Tibial artery (tissue), 4 donors: ENCODE data around the gene ARHGEF25.
"Not testable (repeated sequence)": the region's sequence is repeated elsewhere in the genome, so short reads cannot be mapped to it uniquely, and the experiment has no call there.

Experiments used
- DNase-seq, 2 donors: peaks; one replicate each; pipeline ENCODE4 v3.0.0-alpha.2; 2019
- H3K27ac ChIP-seq, 2 donors: fragments of 200-600 bp; sonication (generic) in 1 of 2; 1 replicate in 1 of 2; 2 replicates in 1 of 2; pipeline ENCODE4 v1.5.1; 2018 to 2019; ENCODE audit warnings: mild to moderate bottlenecking in 1 of 2
- H3K27me3 ChIP-seq, 2 donors: fragments of 200-600 bp; sonication (generic) in 1 of 2; one replicate each; pipeline versions ENCODE4 v1.5.1 to v1.6.0; 2016 to 2019
- H3K36me3 ChIP-seq, 3 donors: fragments of 200-600 bp; sonication (generic) in 2 of 3; one replicate each; pipeline ENCODE4 v1.5.1; 2016 to 2019; ENCODE audit warnings: mild to moderate bottlenecking in 2 of 3
- H3K4me1 ChIP-seq, 4 donors: fragments of 200-600 bp; sonication (generic) in 2 of 4; 1 replicate in 3 of 4; 2 replicates in 1 of 4; pipeline ENCODE4 v1.5.1; 2016 to 2019
- H3K4me3 ChIP-seq, 2 donors: fragments of 200-600 bp; sonication (generic) in 1 of 2; 1 replicate in 1 of 2; 2 replicates in 1 of 2; pipeline ENCODE4 v1.5.1; 2018 to 2019; ENCODE audit warnings: mild to moderate bottlenecking in 2 of 2
- H3K9me3 ChIP-seq, 3 donors: fragments of 200-600 bp; sonication (generic) in 1 of 3; one replicate each; pipeline ENCODE4 v1.5.1; 2016 to 2019
- CTCF ChIP-seq, 2 experiments: fragments of 200-600 bp in 1 of 2; fragments of 450-650 bp in 1 of 2; IDR thresholded peaks; one replicate each; pipeline ENCODE4 v1.5.1; 2017 to 2019; ENCODE audit warnings: antibody characterized with exemption in 2 of 2, mild to moderate bottlenecking in 1 of 2, moderate library complexity in 1 of 2
- intact Hi-C: fragments of 100-400 bp; cut with DNase I; formaldehyde crosslinking; loops from one replicate; pipeline ENCODE4 v1.15.0; 2023; ENCODE audit warnings: low total_unique reads

ARHGEF25 gene

GRCh38 chr12:57614178-57614947 lies 3.1 kb downstream of the ARHGEF25 start:
- no peaks in the 10 kb centered on the region for H3K27me3 ChIP-seq
- H3K4me1 ChIP-seq, result peaks cover 0 to 52% (median 44%) of the 10 kb centered on the region in 4 donors
- H3K4me3 ChIP-seq, result no peak overlapping the region
- H3K9me3 ChIP-seq, result no peaks in the 10 kb centered on the region
- intact Hi-C loops, result loop anchor here (10.0 kb wide), 1 partner anchor 90 kb away; the partner anchor contains the start of genes DDIT3 and MBD6
- TF ChIP-seq CTCF (IDR thresholded peaks at IDR 0.05), result no peak
- peak overlapping the region; percentile 97 to 99 for H3K27ac ChIP-seq
- H3K36me3 ChIP-seq, result peaks cover 26 to 59% (median 36%) of the 10 kb centered on the region in 3 donors
- DNase-seq, result peak in 1 of 2 donors; percentile 72

- Histone ChIP-seq H3K27ac (peak overlapping the region; percentile 97 to 99), H3K4me3 (no peak overlapping the region), H3K36me3 (peaks cover 26 to 59% (median 36%) of the 10 kb centered on the region in 3 donors), H3K27me3 (no peaks in the 10 kb centered on the region), H3K4me1 (peaks cover 0 to 45% (median 37%) of the 10 kb centered on the region in 4 donors), H3K9me3 (no peaks in the 10 kb centered on the region)
- no peak for TF ChIP-seq CTCF (IDR thresholded peaks at IDR 0.05)
- peak in 1 of 2 donors; percentile 40 for DNase-seq
- intact Hi-C loops, result loop anchor here (10.0 kb wide), 1 partner anchor 90 kb away; the partner anchor contains the start of genes DDIT3 and MBD6
Observed at GRCh38 chr12:57614948-57615500, 3.8 kb downstream of the ARHGEF25 start.

GRCh38 chr12:57615637-57616036 lies 4.4 kb downstream of the ARHGEF25 start:
- Histone ChIP-seq H3K9me3 (no peaks in the 10 kb centered on the region), H3K36me3 (peaks cover 26 to 59% (median 36%) of the 10 kb centered on the region in 3 donors), H3K27me3 (peaks cover 0 to 2% of the 10 kb centered on the region in 2 donors), H3K4me1 (peaks cover 0 to 41% (median 35%) of the 10 kb centered on the region in 4 donors), H3K27ac (peak overlapping the region in 1 of 2 donors; percentile 36), H3K4me3 (no peak overlapping the region)
- no peak for TF ChIP-seq CTCF (IDR thresholded peaks at IDR 0.05)
- DNase-seq, result peak in 1 of 2 donors; percentile 40
- intact Hi-C loops, result loop anchor here (10.0 kb wide), 1 partner anchor 91 kb away; the partner anchor contains the start of genes DDIT3 and MBD6

GRCh38 chr12:57616383-57617101 lies 5.3 kb downstream of the ARHGEF25 start:
- intact Hi-C loops, result loop anchor here (10.0 kb wide), 1 partner anchor 92 kb away; the partner anchor contains the start of genes DDIT3 and MBD6
- TF ChIP-seq CTCF (IDR thresholded peaks at IDR 0.05), result no peak
- peaks cover 0 to 48% (median 39%) of the 10 kb centered on the region in 4 donors for H3K4me1 ChIP-seq
- peaks cover 0 to 4% of the 10 kb centered on the region in 2 donors for H3K27me3 ChIP-seq
- DNase-seq, result no peak
- no peak overlapping the region for H3K4me3 ChIP-seq
- peak overlapping the region; percentile 29 to 36 for H3K27ac ChIP-seq
- no peaks in the 10 kb centered on the region for H3K9me3 ChIP-seq
- H3K36me3 ChIP-seq, result peaks cover 26 to 59% (median 36%) of the 10 kb centered on the region in 3 donors

GRCh38 chr12:57617942-57618341 lies 6.7 kb downstream of the ARHGEF25 start:
- no peaks in the 10 kb centered on the region for H3K9me3 ChIP-seq
- peaks cover 0 to 45% (median 34%) of the 10 kb centered on the region in 4 donors for H3K4me1 ChIP-seq
- peaks cover 0 to 4% of the 10 kb centered on the region in 2 donors for H3K27me3 ChIP-seq
- TF ChIP-seq CTCF (IDR thresholded peaks at IDR 0.05), result no peak
- H3K27ac ChIP-seq, result no peak overlapping the region
- H3K4me3 ChIP-seq, result no peak overlapping the region
- peaks cover 26 to 58% (median 36%) of the 10 kb centered on the region in 3 donors for H3K36me3 ChIP-seq
- intact Hi-C loops, result loop anchor here (10.0 kb wide), 1 partner anchor 93 kb away; the partner anchor contains the start of genes DDIT3 and MBD6
- no peak for DNase-seq

GRCh38 chr12:57618431-57618830 lies 7.2 kb downstream of the ARHGEF25 start:
- not testable (repeated sequence) for DNase-seq, H3K4me3 ChIP-seq, H3K27me3 ChIP-seq, H3K9me3 ChIP-seq, H3K27ac ChIP-seq
- Histone ChIP-seq H3K36me3 (peaks cover 27 to 53% (median 32%) of the 10 kb centered on the region in 3 donors), H3K4me1 (peaks cover 0 to 40% (median 29%) of the 10 kb centered on the region in 4 donors)
- intact Hi-C loops, result loop anchor here (10.0 kb wide), 1 partner anchor 94 kb away; the partner anchor contains the start of genes DDIT3 and MBD6
